Chondrocyte (in vitro differentiated cells): ENCODE measurements around the gene ZNF526. TPM values are rescaled to one million over a fixed set of nuclear protein-coding genes. Genes with fewer than 3 reads are reported as not detected.

Experiments
- DNase-seq: peaks from one replicate; pipeline ENCODE4 v3.0.0; 2021; ENCODE audit warnings: mixed read lengths, low spot score
- H3K27ac Mint-ChIP-seq: one replicate; pipeline ENCODE4 v1.8.0; 2021; ENCODE audit warnings: mild to moderate bottlenecking, moderate library complexity, mixed read lengths; ENCODE audit not compliant: unreplicated experiment
- H3K27me3 Mint-ChIP-seq: 2 replicates; pipeline ENCODE4 v1.8.0; 2021; ENCODE audit warnings: low read depth, mixed read lengths
- H3K36me3 Mint-ChIP-seq: 2 replicates; pipeline ENCODE4 v1.8.0; 2021; ENCODE audit warnings: low read depth, mixed read lengths
- H3K4me1 Mint-ChIP-seq: 2 replicates; pipeline ENCODE4 v1.8.0; 2021; ENCODE audit warnings: low read depth, mild to moderate bottlenecking, mixed read lengths
- H3K4me3 Mint-ChIP-seq: one replicate; pipeline ENCODE4 v1.8.0; 2021; ENCODE audit warnings: mild to moderate bottlenecking, moderate library complexity, mixed read lengths; ENCODE audit not compliant: unreplicated experiment
- H3K9me3 Mint-ChIP-seq: 2 replicates; pipeline ENCODE4 v1.8.0; 2021; ENCODE audit warnings: low read depth, mixed read lengths
- CTCF ChIP-seq: fragments of 200-600 bp; sonication (generic); IDR thresholded peaks from 2 replicates; pipeline ENCODE4 v1.5.0; 2021; ENCODE audit warnings: antibody characterized with exemption, mild to moderate bottlenecking, moderate library complexity
- total RNA-seq: library from RNA; stranded (reverse); gene quantifications from 3 replicates; pipeline ENCODE4 v1.2.1, GENCODE V29; 2021

The ZNF526 gene
- total RNA-seq, 1 donor from 2014 or later = 16.6 TPM

- H3K9me3 Mint-ChIP-seq = no peaks in the 10 kb centered on the region
- peaks cover 34% of the 10 kb centered on the region for H3K27me3 Mint-ChIP-seq
- no peak for TF ChIP-seq CTCF
- H3K36me3 Mint-ChIP-seq = no peaks in the 10 kb centered on the region
- DNase-seq = no peak
- no peak overlapping the region for H3K4me3 Mint-ChIP-seq
- peaks cover 8% of the 10 kb centered on the region for H3K4me1 Mint-ChIP-seq
- H3K27ac Mint-ChIP-seq = no peak overlapping the region
Measured at GRCh38 chr19:42174958-42175734, 45.0 kb upstream of the ZNF526 start.

- no peaks in the 10 kb centered on the region for H3K9me3 Mint-ChIP-seq
- H3K36me3 Mint-ChIP-seq = no peaks in the 10 kb centered on the region
- peaks cover 33% of the 10 kb centered on the region for H3K27me3 Mint-ChIP-seq
- DNase-seq = no peak
- TF ChIP-seq CTCF = no peak
- H3K27ac Mint-ChIP-seq = peak overlapping the region; percentile 25
- peaks cover 8% of the 10 kb centered on the region for H3K4me1 Mint-ChIP-seq
- H3K4me3 Mint-ChIP-seq = peak overlapping the region; percentile 82
Measured at GRCh38 chr19:42175952-42176648, 44.0 kb upstream of the ZNF526 start.

- H3K27me3 Mint-ChIP-seq = peaks cover 32% of the 10 kb centered on the region
- no peak for TF ChIP-seq CTCF
- DNase-seq = no peak
Measured at GRCh38 chr19:42176649-42176989, 43.5 kb upstream of the ZNF526 start.

GRCh38 chr19:42176990-42177685 is 43.0 kb upstream of the ZNF526 start:
- H3K4me1 Mint-ChIP-seq = peaks cover 8% of the 10 kb centered on the region
- no peaks in the 10 kb centered on the region for H3K36me3 Mint-ChIP-seq
- H3K4me3 Mint-ChIP-seq = no peak overlapping the region
- H3K27ac Mint-ChIP-seq = no peak overlapping the region
- H3K9me3 Mint-ChIP-seq = no peaks in the 10 kb centered on the region
- H3K27me3 Mint-ChIP-seq = peaks cover 33% of the 10 kb centered on the region
- TF ChIP-seq CTCF = peak; percentile 77
- no peak for DNase-seq

More at GRCh38 chr19:42176649-42176989, 43.5 kb upstream of the ZNF526 start:
- Mint-ChIP-seq H3K36me3 (no peaks in the 10 kb centered on the region), H3K4me3 (peak overlapping the region; percentile 82), H3K4me1 (peaks cover 8% of the 10 kb centered on the region), H3K9me3 (no peaks in the 10 kb centered on the region), H3K27ac (peak overlapping the region; percentile 25)

- Mint-ChIP-seq H3K4me1 (peaks cover 8% of the 10 kb centered on the region), H3K4me3 (no peak overlapping the region), H3K36me3 (no peaks in the 10 kb centered on the region), H3K27me3 (peaks cover 38% of the 10 kb centered on the region), H3K27ac (no peak overlapping the region), H3K9me3 (no peaks in the 10 kb centered on the region)
- no peak for TF ChIP-seq CTCF
- DNase-seq = no peak
Measured at GRCh38 chr19:42177686-42178019, 42.5 kb upstream of the ZNF526 start.
